ENCODE results near the gene FN3K.
"Not testable (repeated sequence)": the region's sequence is repeated elsewhere in the genome, so short reads cannot be mapped to it uniquely, and the experiment has no call there.

Gene FN3K

GRCh38 chr17:82775001-82775823, 39.8 kb downstream of the FN3K start:
- DNase-seq: peak; percentile 36

- DNase-seq: no peak
Observed at GRCh38 chr17:82776454-82776853, 41.0 kb downstream of the FN3K start.

- not testable (repeated sequence) for DNase-seq
Observed at GRCh38 chr17:82777778-82778375, 42.5 kb downstream of the FN3K start.

GRCh38 chr17:82779541-82779940, 44.1 kb downstream of the FN3K start:
- no peak for DNase-seq

- DNase-seq: no peak
Observed at GRCh38 chr17:82780195-82780594, 44.8 kb downstream of the FN3K start.

- no peak for DNase-seq
Observed at GRCh38 chr17:82780971-82781893, 45.8 kb downstream of the FN3K start.

- peak; percentile 58 for DNase-seq
Observed at GRCh38 chr17:82781894-82782274, 46.5 kb downstream of the FN3K start.

GRCh38 chr17:82782657-82783207, 47.3 kb downstream of the FN3K start:
- DNase-seq: no peak

- DNase-seq: no peak
Observed at GRCh38 chr17:82783498-82783897, 48.1 kb downstream of the FN3K start.

GRCh38 chr17:82785581-82785980, 50.2 kb downstream of the FN3K start:
- not testable (repeated sequence) for DNase-seq

GRCh38 chr17:82786427-82786826, 51.0 kb downstream of the FN3K start:
- no peak for DNase-seq

GRCh38 chr17:82787081-82787848, 51.9 kb downstream of the FN3K start:
- peak; percentile 53 for DNase-seq

GRCh38 chr17:82788206-82789001, 53.0 kb downstream of the FN3K start:
- DNase-seq: no peak

GRCh38 chr17:82789051-82789592, 53.7 kb downstream of the FN3K start:
- DNase-seq: no peak

- DNase-seq: no peak
Observed at GRCh38 chr17:82789806-82790205, 54.4 kb downstream of the FN3K start.

GRCh38 chr17:82790391-82790790, 55.0 kb downstream of the FN3K start:
- DNase-seq: no peak

GRCh38 chr17:82791532-82791931, 56.1 kb downstream of the FN3K start:
- peak; percentile 79 for DNase-seq

- peak; percentile 27 for DNase-seq
Observed at GRCh38 chr17:82793974-82794630, 58.7 kb downstream of the FN3K start.

GRCh38 chr17:82794781-82795482, 59.5 kb downstream of the FN3K start:
- DNase-seq: peak; percentile 21

GRCh38 chr17:82795615-82796014, 60.2 kb downstream of the FN3K start:
- no peak for DNase-seq

Data from fibroblast of skin of right biceps (primary cell).